DOHH2 (cell line): ENCODE results near the gene AFDN.

ENCODE experiments used
- EZH2phosphoT487 ChIP-seq: fragments of 200-600 bp; sonication (generic); IDR thresholded peaks from 2 replicates; pipeline ENCODE4 v1.6.1; 2017; ENCODE audit warnings: borderline replicate concordance, mild to moderate bottlenecking, antibody characterized with exemption, low read length, moderate library complexity, mixed read lengths
- TF ChIP-seq, protein P1 (sequence below): fragments of 200-600 bp; sonication (generic); IDR thresholded peaks from one replicate; pipeline ENCODE4 v1.5.1; 2014; ENCODE audit warnings: antibody characterized with exemption, mild to moderate bottlenecking, low read depth, low read length; ENCODE audit not compliant: poor library complexity, severe bottlenecking

DNA sequence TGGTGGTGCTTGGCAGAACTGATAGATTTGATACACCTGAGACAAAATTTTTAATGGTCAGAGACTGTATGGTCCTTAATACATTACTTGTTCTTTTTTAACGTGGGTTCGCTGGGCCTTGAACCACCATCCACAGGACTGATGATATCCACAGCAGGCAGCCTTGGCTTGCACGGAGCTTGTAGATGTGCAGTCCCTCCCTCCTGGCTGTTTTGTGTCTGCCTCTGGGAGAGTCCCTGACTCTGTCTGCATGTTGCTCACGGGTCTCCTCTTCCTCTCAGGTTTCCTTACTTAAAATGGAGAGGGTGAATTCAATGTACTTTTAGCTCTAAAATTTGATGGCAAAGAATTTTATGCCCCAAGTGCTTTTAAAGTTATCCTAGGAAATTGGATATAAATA, 188.3 kb downstream of the AFDN start:
- TF ChIP-seq EZH2phosphoT487, result no peak
- TF ChIP-seq, protein P1, sequence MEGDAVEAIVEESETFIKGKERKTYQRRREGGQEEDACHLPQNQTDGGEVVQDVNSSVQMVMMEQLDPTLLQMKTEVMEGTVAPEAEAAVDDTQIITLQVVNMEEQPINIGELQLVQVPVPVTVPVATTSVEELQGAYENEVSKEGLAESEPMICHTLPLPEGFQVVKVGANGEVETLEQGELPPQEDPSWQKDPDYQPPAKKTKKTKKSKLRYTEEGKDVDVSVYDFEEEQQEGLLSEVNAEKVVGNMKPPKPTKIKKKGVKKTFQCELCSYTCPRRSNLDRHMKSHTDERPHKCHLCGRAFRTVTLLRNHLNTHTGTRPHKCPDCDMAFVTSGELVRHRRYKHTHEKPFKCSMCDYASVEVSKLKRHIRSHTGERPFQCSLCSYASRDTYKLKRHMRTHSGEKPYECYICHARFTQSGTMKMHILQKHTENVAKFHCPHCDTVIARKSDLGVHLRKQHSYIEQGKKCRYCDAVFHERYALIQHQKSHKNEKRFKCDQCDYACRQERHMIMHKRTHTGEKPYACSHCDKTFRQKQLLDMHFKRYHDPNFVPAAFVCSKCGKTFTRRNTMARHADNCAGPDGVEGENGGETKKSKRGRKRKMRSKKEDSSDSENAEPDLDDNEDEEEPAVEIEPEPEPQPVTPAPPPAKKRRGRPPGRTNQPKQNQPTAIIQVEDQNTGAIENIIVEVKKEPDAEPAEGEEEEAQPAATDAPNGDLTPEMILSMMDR, result no peak
